ENCODE data around the gene GNAQ.

GNAQ gene

GRCh38 chr9:78031893-78032729 lies 500 bp upstream of the GNAQ start:
- in situ Hi-C loops (cut with HindIII; ENCODE audit: low sequenced_read_pairs): no loop called here

- in situ Hi-C loops (cut with HindIII; ENCODE audit: low sequenced_read_pairs): no loop called here
Measured at GRCh38 chr9:78030553-78031443, 813 bp downstream of the GNAQ start.

GRCh38 chr9:78030296-78030552 lies 1.4 kb downstream of the GNAQ start:
- in situ Hi-C loops (cut with HindIII; ENCODE audit: low sequenced_read_pairs): no loop called here

GRCh38 chr9:78029551-78030295 lies 1.9 kb downstream of the GNAQ start:
- in situ Hi-C loops (cut with HindIII; ENCODE audit: low sequenced_read_pairs): no loop called here

GRCh38 chr9:78028926-78029325 lies 2.7 kb downstream of the GNAQ start:
- in situ Hi-C loops (cut with HindIII; ENCODE audit: low sequenced_read_pairs): no loop called here

GRCh38 chr9:78026947-78027346 lies 4.7 kb downstream of the GNAQ start:
- in situ Hi-C loops (cut with HindIII; ENCODE audit: low sequenced_read_pairs): no loop called here

GRCh38 chr9:78026416-78026815 lies 5.2 kb downstream of the GNAQ start:
- in situ Hi-C loops (cut with HindIII; ENCODE audit: low sequenced_read_pairs): no loop called here

GRCh38 chr9:78025186-78025585 lies 6.4 kb downstream of the GNAQ start:
- in situ Hi-C loops (cut with HindIII; ENCODE audit: low sequenced_read_pairs): no loop called here

GRCh38 chr9:78023003-78023741 lies 8.4 kb downstream of the GNAQ start:
- in situ Hi-C loops (cut with HindIII; ENCODE audit: low sequenced_read_pairs): loop anchor here (5.0 kb wide), 1 partner anchor 71 kb away; no protein-coding TSS in a partner anchor

- in situ Hi-C loops (cut with HindIII; ENCODE audit: low sequenced_read_pairs): loop anchor here (5.0 kb wide), 1 partner anchor 69 kb away; no protein-coding TSS in a partner anchor
Measured at GRCh38 chr9:78021697-78022096, 9.9 kb downstream of the GNAQ start.

- in situ Hi-C loops (cut with HindIII; ENCODE audit: low sequenced_read_pairs): no loop called here
Measured at GRCh38 chr9:78017190-78017693, 14.4 kb downstream of the GNAQ start.

- in situ Hi-C loops (cut with HindIII; ENCODE audit: low sequenced_read_pairs): no loop called here
Measured at GRCh38 chr9:78015241-78015640, 16.4 kb downstream of the GNAQ start.

GRCh38 chr9:78014776-78015175 lies 16.8 kb downstream of the GNAQ start:
- in situ Hi-C loops (cut with HindIII; ENCODE audit: low sequenced_read_pairs): no loop called here

GRCh38 chr9:78013934-78014333 lies 17.7 kb downstream of the GNAQ start:
- in situ Hi-C loops (cut with HindIII; ENCODE audit: low sequenced_read_pairs): no loop called here

- in situ Hi-C loops (cut with HindIII; ENCODE audit: low sequenced_read_pairs): no loop called here
Measured at GRCh38 chr9:78011049-78011448, 20.6 kb downstream of the GNAQ start.

- in situ Hi-C loops (cut with HindIII; ENCODE audit: low sequenced_read_pairs): no loop called here
Measured at GRCh38 chr9:78010445-78010844, 21.2 kb downstream of the GNAQ start.

GRCh38 chr9:78009186-78009585 lies 22.4 kb downstream of the GNAQ start:
- in situ Hi-C loops (cut with HindIII; ENCODE audit: low sequenced_read_pairs): no loop called here

- in situ Hi-C loops (cut with HindIII; ENCODE audit: low sequenced_read_pairs): no loop called here
Measured at GRCh38 chr9:78006734-78007133, 24.9 kb downstream of the GNAQ start.

- in situ Hi-C loops (cut with HindIII; ENCODE audit: low sequenced_read_pairs): no loop called here
Measured at GRCh38 chr9:78005231-78006002, 26.2 kb downstream of the GNAQ start.
